Neural cell (in vitro differentiated cells): ENCODE measurements around the gene DCBLD2. TPM values are rescaled to one million over a fixed set of nuclear protein-coding genes. Genes with fewer than 3 reads are reported as not detected.

Source experiments
- H2AFZ ChIP-seq: fragments of 200-600, 300-800 bp; sonication (generic), shearing (Covaris generic); 2 replicates; pipeline ENCODE4 v1.6.0; 2014; ENCODE audit warnings: low read depth, mild to moderate bottlenecking, antibody characterized with exemption, low read length, moderate library complexity
- H3F3A ChIP-seq: fragments of 200-600 bp; shearing (Covaris generic); 2 replicates; pipeline ENCODE4 v1.6.1; 2016; ENCODE audit warnings: mild to moderate bottlenecking, moderate library complexity, mixed read lengths, antibody characterized with exemption, low read length; ENCODE audit not compliant: insufficient read depth, poor library complexity, severe bottlenecking
- H3K27ac ChIP-seq: fragments of 200-600, 300-800 bp; sonication (generic), shearing (Covaris generic); 2 replicates; pipeline ENCODE4 v1.5.1; 2014; ENCODE audit warnings: mild to moderate bottlenecking, low read length, moderate library complexity
- H3K27me3 ChIP-seq: fragments of 300-800, 200-600 bp; sonication (generic), shearing (Covaris generic); 2 replicates; pipeline ENCODE4 v1.6.0; 2014; ENCODE audit warnings: mild to moderate bottlenecking, low read depth, low read length, moderate library complexity; ENCODE audit not compliant: insufficient read depth
- H3K36me3 ChIP-seq: fragments of 300-800, 200-600 bp; sonication (generic), shearing (Covaris generic); 2 replicates; pipeline ENCODE4 v1.5.1; 2014; ENCODE audit warnings: mild to moderate bottlenecking, antibody characterized with exemption, low read length, moderate library complexity; ENCODE audit not compliant: insufficient read depth
- H3K4me2 ChIP-seq: fragments of 300-800, 200-600 bp; sonication (generic), shearing (Covaris generic); 2 replicates; pipeline ENCODE4 v1.6.0; 2014; ENCODE audit warnings: mild to moderate bottlenecking, low read length
- H3K4me3 ChIP-seq: fragments of 300-800, 200-600 bp; sonication (generic), shearing (Covaris generic); 2 replicates; pipeline ENCODE4 v1.5.1; 2014; ENCODE audit warnings: mild to moderate bottlenecking, low read length, moderate library complexity
- H3K79me2 ChIP-seq: fragments of 200-600 bp; shearing (Covaris generic); replicated peaks from 2 replicates; pipeline ENCODE4 v1.6.0; 2014; ENCODE audit warnings: mild to moderate bottlenecking, low read length, moderate library complexity; ENCODE audit not compliant: insufficient read depth
- H3K9ac ChIP-seq: fragments of 300-800, 200-600 bp; sonication (generic), shearing (Covaris generic); 2 replicates; pipeline ENCODE4 v1.6.1; 2016; ENCODE audit warnings: mild to moderate bottlenecking, low read length, mixed read lengths
- H3K9me2 ChIP-seq: fragments of 200-600 bp; shearing (Covaris generic); 2 replicates; pipeline ENCODE4 v1.6.1; 2016; ENCODE audit warnings: mild to moderate bottlenecking, low read length, mixed read lengths; ENCODE audit not compliant: insufficient read depth
- H3K9me3 ChIP-seq: fragments of 200-600, 300-800 bp; sonication (generic), shearing (Covaris generic); 2 replicates; pipeline ENCODE4 v1.6.1; 2016; ENCODE audit warnings: mild to moderate bottlenecking, mixed run types, low read length, moderate library complexity, mixed read lengths
- H4K20me1 ChIP-seq: fragments of 200-600 bp; shearing (Covaris generic); 2 replicates; pipeline ENCODE4 v1.6.1; 2016; ENCODE audit warnings: mild to moderate bottlenecking, mixed run types; ENCODE audit not compliant: insufficient read depth
- EP300 ChIP-seq: fragments of 450-650 bp; conservative IDR thresholded peaks from 2 replicates; pipeline ENCODE4 v1.6.1; 2014; ENCODE audit warnings: antibody characterized with exemption, mild to moderate bottlenecking, moderate library complexity; ENCODE audit not compliant: poor library complexity, severe bottlenecking
- EZH2 ChIP-seq: fragments of 200-600, 300-800 bp; shearing (Covaris generic), sonication (generic); IDR thresholded peaks from 2 replicates; pipeline ENCODE4 v1.6.1; 2014; ENCODE audit warnings: antibody characterized with exemption, low read length, borderline replicate concordance, mild to moderate bottlenecking; ENCODE audit not compliant: insufficient read depth, poor library complexity, severe bottlenecking
- MXI1 ChIP-seq: fragments of 450-650 bp; conservative IDR thresholded peaks from 2 replicates; pipeline ENCODE4 v1.6.1; 2014; ENCODE audit warnings: antibody characterized with exemption, mild to moderate bottlenecking; ENCODE audit not compliant: poor library complexity, severe bottlenecking
- POLR2AphosphoS5 ChIP-seq: IDR thresholded peaks from 2 replicates; pipeline ENCODE4 v1.6.1; 2012
- SMC3 ChIP-seq: fragments of 450-650 bp; conservative IDR thresholded peaks from 2 replicates; pipeline ENCODE4 v1.6.1; 2014; ENCODE audit warnings: antibody characterized with exemption, mild to moderate bottlenecking, moderate library complexity; ENCODE audit not compliant: poor library complexity
- TAF1 ChIP-seq: IDR thresholded peaks from 2 replicates; pipeline ENCODE4 v1.6.1; 2012; ENCODE audit warnings: low read depth
- polyA plus RNA-seq: library from polyadenylated mRNA; depleted of rRNA; stranded (reverse); fragments of >200 nt; gene quantifications from 2 replicates; pipeline ENCODE4 v1.2.3, GENCODE V29; 2014
- TF ChIP-seq, protein P1 (sequence below): IDR thresholded peaks from 2 replicates; pipeline ENCODE4 v1.6.1; 2012; ENCODE audit warnings: borderline replicate concordance
- TF ChIP-seq, protein P2 (sequence below): fragments of 450-650 bp; IDR thresholded peaks from 2 replicates; pipeline ENCODE4 v1.5.1; 2014; ENCODE audit warnings: antibody characterized with exemption, mild to moderate bottlenecking, moderate library complexity; ENCODE audit not compliant: poor library complexity, severe bottlenecking

The DCBLD2 gene
- polyA plus RNA-seq, 1 donor from 2014 or later, result 69.0 TPM

- no peak for TF ChIP-seq EP300
- no peak for TF ChIP-seq POLR2AphosphoS5
- TF ChIP-seq, protein P1, sequence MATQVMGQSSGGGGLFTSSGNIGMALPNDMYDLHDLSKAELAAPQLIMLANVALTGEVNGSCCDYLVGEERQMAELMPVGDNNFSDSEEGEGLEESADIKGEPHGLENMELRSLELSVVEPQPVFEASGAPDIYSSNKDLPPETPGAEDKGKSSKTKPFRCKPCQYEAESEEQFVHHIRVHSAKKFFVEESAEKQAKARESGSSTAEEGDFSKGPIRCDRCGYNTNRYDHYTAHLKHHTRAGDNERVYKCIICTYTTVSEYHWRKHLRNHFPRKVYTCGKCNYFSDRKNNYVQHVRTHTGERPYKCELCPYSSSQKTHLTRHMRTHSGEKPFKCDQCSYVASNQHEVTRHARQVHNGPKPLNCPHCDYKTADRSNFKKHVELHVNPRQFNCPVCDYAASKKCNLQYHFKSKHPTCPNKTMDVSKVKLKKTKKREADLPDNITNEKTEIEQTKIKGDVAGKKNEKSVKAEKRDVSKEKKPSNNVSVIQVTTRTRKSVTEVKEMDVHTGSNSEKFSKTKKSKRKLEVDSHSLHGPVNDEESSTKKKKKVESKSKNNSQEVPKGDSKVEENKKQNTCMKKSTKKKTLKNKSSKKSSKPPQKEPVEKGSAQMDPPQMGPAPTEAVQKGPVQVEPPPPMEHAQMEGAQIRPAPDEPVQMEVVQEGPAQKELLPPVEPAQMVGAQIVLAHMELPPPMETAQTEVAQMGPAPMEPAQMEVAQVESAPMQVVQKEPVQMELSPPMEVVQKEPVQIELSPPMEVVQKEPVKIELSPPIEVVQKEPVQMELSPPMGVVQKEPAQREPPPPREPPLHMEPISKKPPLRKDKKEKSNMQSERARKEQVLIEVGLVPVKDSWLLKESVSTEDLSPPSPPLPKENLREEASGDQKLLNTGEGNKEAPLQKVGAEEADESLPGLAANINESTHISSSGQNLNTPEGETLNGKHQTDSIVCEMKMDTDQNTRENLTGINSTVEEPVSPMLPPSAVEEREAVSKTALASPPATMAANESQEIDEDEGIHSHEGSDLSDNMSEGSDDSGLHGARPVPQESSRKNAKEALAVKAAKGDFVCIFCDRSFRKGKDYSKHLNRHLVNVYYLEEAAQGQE, result no peak
- no peak for TF ChIP-seq EZH2
- TF ChIP-seq, protein P2, sequence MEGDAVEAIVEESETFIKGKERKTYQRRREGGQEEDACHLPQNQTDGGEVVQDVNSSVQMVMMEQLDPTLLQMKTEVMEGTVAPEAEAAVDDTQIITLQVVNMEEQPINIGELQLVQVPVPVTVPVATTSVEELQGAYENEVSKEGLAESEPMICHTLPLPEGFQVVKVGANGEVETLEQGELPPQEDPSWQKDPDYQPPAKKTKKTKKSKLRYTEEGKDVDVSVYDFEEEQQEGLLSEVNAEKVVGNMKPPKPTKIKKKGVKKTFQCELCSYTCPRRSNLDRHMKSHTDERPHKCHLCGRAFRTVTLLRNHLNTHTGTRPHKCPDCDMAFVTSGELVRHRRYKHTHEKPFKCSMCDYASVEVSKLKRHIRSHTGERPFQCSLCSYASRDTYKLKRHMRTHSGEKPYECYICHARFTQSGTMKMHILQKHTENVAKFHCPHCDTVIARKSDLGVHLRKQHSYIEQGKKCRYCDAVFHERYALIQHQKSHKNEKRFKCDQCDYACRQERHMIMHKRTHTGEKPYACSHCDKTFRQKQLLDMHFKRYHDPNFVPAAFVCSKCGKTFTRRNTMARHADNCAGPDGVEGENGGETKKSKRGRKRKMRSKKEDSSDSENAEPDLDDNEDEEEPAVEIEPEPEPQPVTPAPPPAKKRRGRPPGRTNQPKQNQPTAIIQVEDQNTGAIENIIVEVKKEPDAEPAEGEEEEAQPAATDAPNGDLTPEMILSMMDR, result no peak
- no peak for TF ChIP-seq SMC3
- TF ChIP-seq TAF1, result no peak
- no peak for TF ChIP-seq MXI1
- no peaks in the 10 kb centered on the region for H3K27me3 ChIP-seq
- no peak overlapping the region for H3K9ac ChIP-seq
These were observed 109.9 kb downstream of the DCBLD2 start for GRCh38 chr3:98791341-98792325.

GRCh38 chr3:98788651-98789050, 112.8 kb downstream of the DCBLD2 start:
- no peak overlapping the region for H2AFZ ChIP-seq
- no peak overlapping the region for H3K4me3 ChIP-seq
- H3K36me3 ChIP-seq, result no peaks in the 10 kb centered on the region
- H3K4me2 ChIP-seq, result no peak overlapping the region
- H3K27me3 ChIP-seq, result no peaks in the 10 kb centered on the region
- H3F3A ChIP-seq, result no peaks in the 10 kb centered on the region
- TF ChIP-seq EP300 (no peak), TAF1 (no peak)
- no peak overlapping the region for H3K27ac ChIP-seq
- H3K9me2 ChIP-seq, result no peaks in the 10 kb centered on the region
- H3K9ac ChIP-seq, result no peak overlapping the region
- no peaks in the 10 kb centered on the region for H3K79me2 ChIP-seq
- no peaks in the 10 kb centered on the region for H4K20me1 ChIP-seq
- H3K9me3 ChIP-seq, result no peaks in the 10 kb centered on the region

More at GRCh38 chr3:98791341-98792325, 109.9 kb downstream of the DCBLD2 start:
- Histone ChIP-seq H3K27ac (no peak overlapping the region), H3K36me3 (no peaks in the 10 kb centered on the region), H2AFZ (no peak overlapping the region), H3K9me3 (no peaks in the 10 kb centered on the region), H3K79me2 (no peaks in the 10 kb centered on the region), H3K9me2 (no peaks in the 10 kb centered on the region), H3K4me3 (no peak overlapping the region), H3F3A (no peaks in the 10 kb centered on the region), H3K4me2 (no peak overlapping the region), H4K20me1 (no peaks in the 10 kb centered on the region)
